MCF 10A (cell line): Measurements from ENCODE around the gene APEX1. TPM values are rescaled to one million over a fixed set of nuclear protein-coding genes. Genes with fewer than 3 reads are reported as not detected.
A peak's percentile ranks its signal among the peaks of the same experiment; 100 is the strongest.

Experiments used
- BruUV-seq: library from RNA; stranded (reverse); fragments of 400-500 nt; replicated peaks from 2 replicates; lab custom pipeline; 2021; lab: Mats Ljungman, UMichigan
- CTCF ChIA-PET: fragments of 300-600 bp; sonication (Branson Sonifier 250); formaldehyde crosslinking; extraction: SDS; loops from one replicate; lab custom pipeline; 2021; ENCODE audit warnings: antibody characterized with exemption, inconsistent platforms; lab: Yijun Ruan, JAX
- POLR2A ChIA-PET: fragments of 300-600, 350-650 bp; sonication (Branson Sonifier 250); formaldehyde crosslinking; extraction: SDS; loops from one replicate; lab custom pipeline; 2020; ENCODE audit warnings: antibody characterized with exemption, inconsistent platforms; lab: Yijun Ruan, JAX
- DNase-seq: peaks from one replicate; pipeline ENCODE4 v3.0.0-alpha.2; 2018; ENCODE audit not compliant: unreplicated experiment
- H3K27ac Mint-ChIP-seq: one replicate; pipeline ENCODE4 v1.8.0; 2022; ENCODE audit warnings: mild to moderate bottlenecking, low read depth, mixed read lengths; ENCODE audit not compliant: unreplicated experiment
- H3K27me3 Mint-ChIP-seq: one replicate; pipeline ENCODE4 v1.8.0; 2022; ENCODE audit warnings: mixed read lengths; ENCODE audit not compliant: insufficient read depth, unreplicated experiment
- H3K36me3 Mint-ChIP-seq: one replicate; pipeline ENCODE4 v1.8.0; 2022; ENCODE audit warnings: mild to moderate bottlenecking, moderate library complexity, mixed read lengths; ENCODE audit not compliant: insufficient read depth, unreplicated experiment
- H3K4me1 Mint-ChIP-seq: one replicate; pipeline ENCODE4 v1.8.0; 2022; ENCODE audit warnings: mixed read lengths; ENCODE audit not compliant: insufficient read depth, unreplicated experiment
- H3K4me3 Mint-ChIP-seq: one replicate; pipeline ENCODE4 v1.8.0; 2022; ENCODE audit warnings: mild to moderate bottlenecking, moderate library complexity, mixed read lengths; ENCODE audit not compliant: unreplicated experiment
- H3K9me3 Mint-ChIP-seq: one replicate; pipeline ENCODE4 v1.8.0; 2022; ENCODE audit warnings: mixed read lengths; ENCODE audit not compliant: unreplicated experiment
- intact Hi-C: fragments of 100-400 bp; cut with micrococcal nuclease; formaldehyde crosslinking; loops from 2 replicates; pipeline ENCODE4 v1.14.1; 2022
- total RNA-seq: library from RNA; stranded (reverse); gene quantifications from 2 replicates; pipeline ENCODE4 v1.2.3, GENCODE V29; 2022
- TF ChIP-seq, protein P1 (sequence below): fragments of 200-600 bp; IDR thresholded peaks from one replicate; pipeline ENCODE4 v1.8.0; 2022; ENCODE audit warnings: antibody characterized with exemption, mild to moderate bottlenecking; ENCODE audit not compliant: unreplicated experiment

The APEX1 gene
- total RNA-seq, 1 experiment from 2014 or later = 168 TPM

DNA sequence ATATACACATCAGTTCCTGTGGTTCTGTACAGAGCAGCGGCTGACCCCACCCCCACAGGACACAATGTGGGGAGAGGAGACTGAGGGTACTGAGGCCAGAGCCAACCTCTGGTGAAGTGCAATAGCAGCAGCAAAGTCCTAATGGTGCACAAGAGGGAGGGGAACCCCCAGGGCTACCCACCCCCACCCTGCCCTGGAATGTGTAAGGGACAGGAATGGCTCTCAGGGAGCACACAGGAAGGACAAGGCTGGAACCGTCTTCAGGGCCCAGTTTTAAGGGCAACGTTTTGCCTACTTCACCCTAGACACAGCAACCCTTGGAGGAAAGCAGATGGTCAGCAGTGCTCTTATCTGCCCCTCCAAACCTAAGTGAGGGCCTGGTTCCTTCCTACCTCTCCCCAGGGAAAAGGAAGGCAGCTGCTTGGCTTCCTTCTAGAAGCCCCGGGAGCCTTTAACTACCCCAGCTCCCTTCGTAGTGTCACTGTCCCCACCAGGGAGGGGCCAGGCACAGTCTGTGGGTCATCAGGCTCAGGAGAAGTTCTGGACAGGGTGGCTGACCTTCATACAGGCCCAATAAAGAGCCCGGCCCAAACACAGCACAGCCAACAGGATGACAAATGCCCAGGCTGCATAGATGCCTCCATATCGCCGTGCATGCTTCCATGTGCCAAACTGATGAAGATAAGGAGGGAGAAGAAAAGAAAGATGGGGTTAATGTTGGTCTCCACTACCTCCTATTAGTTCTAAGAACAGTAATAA lies 3.2 kb downstream of the APEX1 start:
- peaks cover 21% of the 10 kb centered on the region for H3K4me1 Mint-ChIP-seq
- no peak overlapping the region for H3K27ac Mint-ChIP-seq
- H3K9me3 Mint-ChIP-seq = no peaks in the 10 kb centered on the region
- ChIA-PET CTCF (interaction anchor here (0.6 kb wide), 1 partner anchor 512 kb away, joined by 3 read pairs; no protein-coding TSS in a partner anchor), POLR2A (interaction anchor here (0.7 to 6.5 kb wide), 3 partner anchors 56 to 226 kb away, joined by 3 to 65 read pairs (median 3); partner anchors contain the start of gene RNASE4)
- intact Hi-C loops = no loop called here
- no peak for DNase-seq
- no TSS peak for BruUV-seq
- H3K4me3 Mint-ChIP-seq = no peak overlapping the region
- TF ChIP-seq, protein P1, sequence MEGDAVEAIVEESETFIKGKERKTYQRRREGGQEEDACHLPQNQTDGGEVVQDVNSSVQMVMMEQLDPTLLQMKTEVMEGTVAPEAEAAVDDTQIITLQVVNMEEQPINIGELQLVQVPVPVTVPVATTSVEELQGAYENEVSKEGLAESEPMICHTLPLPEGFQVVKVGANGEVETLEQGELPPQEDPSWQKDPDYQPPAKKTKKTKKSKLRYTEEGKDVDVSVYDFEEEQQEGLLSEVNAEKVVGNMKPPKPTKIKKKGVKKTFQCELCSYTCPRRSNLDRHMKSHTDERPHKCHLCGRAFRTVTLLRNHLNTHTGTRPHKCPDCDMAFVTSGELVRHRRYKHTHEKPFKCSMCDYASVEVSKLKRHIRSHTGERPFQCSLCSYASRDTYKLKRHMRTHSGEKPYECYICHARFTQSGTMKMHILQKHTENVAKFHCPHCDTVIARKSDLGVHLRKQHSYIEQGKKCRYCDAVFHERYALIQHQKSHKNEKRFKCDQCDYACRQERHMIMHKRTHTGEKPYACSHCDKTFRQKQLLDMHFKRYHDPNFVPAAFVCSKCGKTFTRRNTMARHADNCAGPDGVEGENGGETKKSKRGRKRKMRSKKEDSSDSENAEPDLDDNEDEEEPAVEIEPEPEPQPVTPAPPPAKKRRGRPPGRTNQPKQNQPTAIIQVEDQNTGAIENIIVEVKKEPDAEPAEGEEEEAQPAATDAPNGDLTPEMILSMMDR = no peak
- no peaks in the 10 kb centered on the region for H3K27me3 Mint-ChIP-seq
- peaks cover 23% of the 10 kb centered on the region for H3K36me3 Mint-ChIP-seq

DNA sequence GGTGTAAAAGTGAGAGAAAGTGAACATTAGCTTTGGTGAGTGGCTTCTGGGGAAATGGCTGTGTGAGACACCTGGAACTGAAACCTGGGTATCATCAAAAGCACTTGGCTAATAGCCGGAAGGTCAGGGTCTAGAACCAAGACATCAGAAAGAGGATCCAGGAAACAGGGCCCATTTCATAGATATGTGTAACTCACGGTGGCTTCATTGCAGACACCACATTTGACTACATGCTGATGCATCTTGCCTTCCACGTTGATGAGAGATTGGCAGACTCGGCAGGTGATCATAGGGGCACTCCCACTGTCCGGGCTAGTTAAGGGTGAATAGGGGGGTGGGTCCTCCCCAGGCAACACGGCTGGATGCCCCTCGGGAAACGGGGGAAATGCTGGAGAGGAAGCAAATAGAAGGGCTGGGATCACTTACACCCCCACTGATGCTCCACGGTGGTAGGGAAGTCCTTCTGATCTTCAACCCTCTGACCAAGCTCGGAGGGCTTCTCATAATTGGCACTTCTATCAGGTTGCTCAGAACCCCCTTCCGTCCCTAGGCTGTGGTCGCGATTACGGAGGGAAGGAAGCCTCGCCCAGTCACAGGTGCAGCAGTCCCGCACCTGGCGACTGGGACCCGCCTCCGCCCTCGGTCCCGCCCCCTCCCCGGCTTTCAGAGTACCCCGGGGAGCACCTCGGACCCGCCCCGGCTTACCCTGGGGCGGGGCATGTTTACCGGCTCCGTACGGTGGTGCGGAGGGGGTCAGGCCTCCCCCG lies 5.6 kb downstream of the APEX1 start:
- Mint-ChIP-seq H3K27me3 (no peaks in the 10 kb centered on the region), H3K27ac (peak overlapping the region; percentile 92), H3K9me3 (no peaks in the 10 kb centered on the region), H3K4me3 (peak overlapping the region; percentile 76), H3K4me1 (peaks cover 21% of the 10 kb centered on the region), H3K36me3 (peaks cover 23% of the 10 kb centered on the region)
- ChIA-PET POLR2A (interaction anchor here (0.6 to 6.5 kb wide), 18 partner anchors 9 to 530 kb away, joined by 3 to 65 read pairs (median 5); partner anchors contain the start of genes PARP2, PNP, RNASE4 and TEP1), CTCF (interaction anchor here (0.5 to 3.3 kb wide), 9 partner anchors 9 to 228 kb away, joined by 3 to 26 read pairs (median 4); partner anchors contain the start of genes ANG and PNP)
- intact Hi-C loops = loop anchor here (1.0 to 2.0 kb wide), 3 partner anchors 9 to 153 kb away; partner anchors contain the start of genes CCNB1IP1 and PNP
- TF ChIP-seq, protein P1 = no peak
- no TSS peak for BruUV-seq
- peak; percentile 17 for DNase-seq

DNA sequence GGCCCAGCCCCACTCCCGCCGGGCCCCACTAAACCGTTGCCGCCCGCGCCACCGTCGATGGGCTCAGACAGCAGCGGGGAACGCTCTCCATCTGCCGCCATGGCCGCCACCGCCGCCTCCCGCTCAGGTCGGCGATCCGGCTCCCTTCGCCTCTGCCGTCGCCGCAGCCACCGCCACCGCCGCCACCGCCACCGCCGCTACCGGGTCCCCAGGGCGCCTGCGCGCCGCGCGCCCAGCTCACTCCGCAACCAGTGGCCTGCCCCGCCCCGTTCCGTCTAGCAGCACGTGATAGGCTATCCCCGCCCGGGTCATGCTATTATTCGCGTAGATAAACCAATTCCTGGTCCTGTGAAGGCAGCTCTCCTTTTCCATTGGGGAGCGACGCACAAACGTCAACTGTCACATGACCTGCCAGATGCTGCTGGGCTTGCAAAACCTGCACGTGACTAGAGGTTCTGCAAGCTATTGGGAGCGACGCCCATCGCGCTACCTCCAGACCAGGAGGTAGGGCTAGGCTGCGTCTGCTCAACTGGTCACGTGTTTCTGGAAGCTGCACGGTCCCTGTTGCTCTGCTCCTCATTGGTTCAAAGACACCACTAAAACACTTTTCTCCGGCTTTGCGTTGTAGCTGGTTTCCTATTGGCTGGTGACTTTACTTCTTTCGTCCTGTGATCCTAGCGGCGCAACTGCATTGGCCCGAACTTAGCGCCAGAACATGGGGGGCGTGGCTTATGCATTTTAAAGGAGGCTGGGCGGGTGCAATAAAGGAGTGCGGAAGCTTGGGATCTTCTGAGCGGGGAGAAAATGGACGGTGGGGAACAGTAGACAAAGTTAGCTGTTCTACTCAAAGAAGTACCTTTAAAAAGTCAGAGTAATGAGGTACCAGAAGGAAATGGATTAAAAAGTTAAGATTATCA lies 6.5 kb downstream of the APEX1 start, which contains the start of gene PIP4P1:
TSS of gene PIP4P1 (minus strand) at position 210 of the 917 bp plus-strand sequence. CDS start at position 101, 109 bp downstream.
- Mint-ChIP-seq H3K36me3 (peaks cover 23% of the 10 kb centered on the region), H3K27ac (peak within 1 kb of the TSS; percentile 92), H3K4me3 (peak within 1 kb of the TSS; percentile 76), H3K27me3 (no peaks in the 10 kb centered on the region), H3K4me1 (peaks cover 21% of the 10 kb centered on the region), H3K9me3 (no peaks in the 10 kb centered on the region)
- intact Hi-C loops = loop anchor here (1.0 to 2.0 kb wide), 3 partner anchors 8 to 152 kb away; partner anchors contain the start of genes CCNB1IP1 and PNP
- BruUV-seq = no TSS peak
- POLR2A ChIA-PET = interaction anchor here (0.5 to 6.5 kb wide), 32 partner anchors 8 to 1049 kb away, joined by 3 to 65 read pairs (median 4); partner anchors contain the start of genes METTL3, PARP2, PNP and RNASE4
- TF ChIP-seq, protein P1 = no peak
- CTCF ChIA-PET = interaction anchor here (0.5 to 3.3 kb wide), 11 partner anchors 8 to 643 kb away, joined by 3 to 26 read pairs (median 4); partner anchors contain the start of genes ANG and PNP
- peak; percentile 100 for DNase-seq
